Suprapubic skin (tissue), 4 donors: Measurements from ENCODE around the gene MEX3A. TPM values are rescaled to one million over a fixed set of nuclear protein-coding genes. Genes with fewer than 3 reads are reported as not detected.

ENCODE experiments used
- DNase-seq, 2 donors: peaks; one replicate each; pipeline ENCODE4 v3.0.0-alpha.2; 2019; ENCODE audit warnings: low spot score in 2 of 2
- H3K27ac ChIP-seq: fragments of 200-600 bp; sonication (generic); one replicate; pipeline ENCODE4 v1.5.1; 2019
- H3K27me3 ChIP-seq: fragments of 200-600 bp; sonication (generic); one replicate; pipeline ENCODE4 v1.5.1; 2019
- H3K36me3 ChIP-seq: fragments of 200-600 bp; sonication (generic); one replicate; pipeline ENCODE4 v1.5.1; 2019
- H3K4me1 ChIP-seq: fragments of 200-600 bp; sonication (generic); one replicate; pipeline ENCODE4 v1.5.1; 2019
- H3K4me3 ChIP-seq: fragments of 200-600 bp; sonication (generic); one replicate; pipeline ENCODE4 v1.5.1; 2019; ENCODE audit warnings: mild to moderate bottlenecking
- H3K9me3 ChIP-seq: fragments of 200-600 bp; sonication (generic); one replicate; pipeline ENCODE4 v1.5.1; 2019
- EP300 ChIP-seq: sonication (generic); formaldehyde crosslinking; IDR thresholded peaks from one replicate; pipeline ENCODE4 v1.6.1; 2017; ENCODE audit warnings: antibody characterized with exemption
- POLR2A ChIP-seq, 2 donors: fragments of 450-650 bp; IDR thresholded peaks; one replicate each; pipeline ENCODE4 v1.6.1; 2017; ENCODE audit warnings: antibody characterized with exemption in 2 of 2, mild to moderate bottlenecking in 2 of 2, moderate library complexity in 2 of 2
- POLR2AphosphoS5 ChIP-seq, 3 donors: sonication (generic); formaldehyde crosslinking; IDR thresholded peaks; one replicate each; pipeline ENCODE4 v1.6.1; 2017; ENCODE audit warnings: antibody characterized with exemption in 3 of 3
- WGBS: methylation state at CpG from one replicate; pipeline ENCODE4 v1.1.5; 2018; 5-methylcytosine and 5-hydroxymethylcytosine counted together
- total RNA-seq, 4 donors: library from RNA; depleted of rRNA; stranded (reverse); fragments of >200 nt; gene quantifications; one replicate each; pipeline ENCODE4 v1.1.0, GENCODE V29; 2016
- TF ChIP-seq, protein P1 (sequence below), 2 donors: fragments of 200-600 bp in 1 of 2; fragments of 450-650 bp in 1 of 2; sonication (generic) in 1 of 2; IDR thresholded peaks; one replicate each; pipeline ENCODE4 v1.5.1; 2016 to 2019; ENCODE audit warnings: antibody characterized with exemption in 2 of 2, mild to moderate bottlenecking in 1 of 2, moderate library complexity in 1 of 2

MEX3A gene
- total RNA-seq, 4 donors from 2014 or later = 0.42 to 2.7 (median 1.0) TPM

DNA sequence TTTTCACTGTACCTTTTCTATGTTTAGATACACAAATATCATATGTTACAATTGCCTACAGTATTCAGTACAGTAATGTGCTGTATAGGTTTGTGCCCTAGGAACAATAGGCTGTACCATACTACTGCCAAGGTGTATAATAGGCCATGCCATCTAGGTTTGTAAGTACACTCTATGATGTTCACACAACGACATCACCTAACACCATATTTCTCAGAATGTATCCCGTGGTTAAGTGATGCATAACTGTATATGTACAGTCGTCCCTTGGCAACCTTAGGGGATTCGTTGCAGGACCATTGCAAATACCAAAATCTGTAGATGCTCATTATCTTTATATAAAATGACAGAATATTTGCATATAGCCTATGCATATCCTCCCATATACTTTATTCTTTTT lies 55.7 kb downstream of the MEX3A start:
- no peak overlapping the region for H3K4me3 ChIP-seq
- H3K27ac ChIP-seq = no peak overlapping the region
- DNase-seq = no peak
- H3K9me3 ChIP-seq = no peaks in the 10 kb centered on the region
- no peaks in the 10 kb centered on the region for H3K4me1 ChIP-seq
- 86% methylated on average over 4 of the region's 4 CpGs for WGBS
- TF ChIP-seq EP300 (no peak), POLR2A (IDR thresholded peaks at IDR 0.05) (no peak)
- TF ChIP-seq, protein P1, sequence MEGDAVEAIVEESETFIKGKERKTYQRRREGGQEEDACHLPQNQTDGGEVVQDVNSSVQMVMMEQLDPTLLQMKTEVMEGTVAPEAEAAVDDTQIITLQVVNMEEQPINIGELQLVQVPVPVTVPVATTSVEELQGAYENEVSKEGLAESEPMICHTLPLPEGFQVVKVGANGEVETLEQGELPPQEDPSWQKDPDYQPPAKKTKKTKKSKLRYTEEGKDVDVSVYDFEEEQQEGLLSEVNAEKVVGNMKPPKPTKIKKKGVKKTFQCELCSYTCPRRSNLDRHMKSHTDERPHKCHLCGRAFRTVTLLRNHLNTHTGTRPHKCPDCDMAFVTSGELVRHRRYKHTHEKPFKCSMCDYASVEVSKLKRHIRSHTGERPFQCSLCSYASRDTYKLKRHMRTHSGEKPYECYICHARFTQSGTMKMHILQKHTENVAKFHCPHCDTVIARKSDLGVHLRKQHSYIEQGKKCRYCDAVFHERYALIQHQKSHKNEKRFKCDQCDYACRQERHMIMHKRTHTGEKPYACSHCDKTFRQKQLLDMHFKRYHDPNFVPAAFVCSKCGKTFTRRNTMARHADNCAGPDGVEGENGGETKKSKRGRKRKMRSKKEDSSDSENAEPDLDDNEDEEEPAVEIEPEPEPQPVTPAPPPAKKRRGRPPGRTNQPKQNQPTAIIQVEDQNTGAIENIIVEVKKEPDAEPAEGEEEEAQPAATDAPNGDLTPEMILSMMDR (IDR thresholded peaks at IDR 0.05) = no peak
- H3K27me3 ChIP-seq = no peaks in the 10 kb centered on the region
- H3K36me3 ChIP-seq = no peaks in the 10 kb centered on the region

DNA sequence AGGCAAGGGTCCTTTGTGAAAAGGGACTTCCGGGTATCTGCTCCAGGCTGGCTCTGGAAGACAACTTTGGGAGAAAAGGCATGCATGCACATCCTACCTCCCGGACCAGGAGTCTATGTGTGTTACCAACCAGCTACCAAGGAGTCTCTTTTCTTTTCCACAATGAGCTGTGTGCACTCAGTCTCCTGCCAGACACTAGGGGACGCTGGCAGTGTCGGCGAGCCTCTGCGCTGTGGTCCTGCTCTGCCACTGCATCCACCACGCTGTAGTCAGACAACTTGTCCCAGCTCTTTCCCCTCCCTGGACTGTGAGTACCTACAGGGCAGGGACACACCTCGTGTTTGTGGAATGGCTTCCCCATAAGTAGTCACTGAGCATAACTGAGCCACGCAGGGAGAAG lies 56.4 kb downstream of the MEX3A start:
- Histone ChIP-seq H3K27ac (no peak overlapping the region), H3K4me3 (no peak overlapping the region), H3K4me1 (peaks cover 4% of the 10 kb centered on the region), H3K27me3 (no peaks in the 10 kb centered on the region), H3K9me3 (no peaks in the 10 kb centered on the region), H3K36me3 (no peaks in the 10 kb centered on the region)
- WGBS = 20% methylated on average over 9 of the region's 9 CpGs
- TF ChIP-seq, protein P1 (IDR thresholded peaks at IDR 0.05) = peak; percentile 16 to 22
- TF ChIP-seq POLR2A (IDR thresholded peaks at IDR 0.05) = no peak
- no peak for DNase-seq

DNA sequence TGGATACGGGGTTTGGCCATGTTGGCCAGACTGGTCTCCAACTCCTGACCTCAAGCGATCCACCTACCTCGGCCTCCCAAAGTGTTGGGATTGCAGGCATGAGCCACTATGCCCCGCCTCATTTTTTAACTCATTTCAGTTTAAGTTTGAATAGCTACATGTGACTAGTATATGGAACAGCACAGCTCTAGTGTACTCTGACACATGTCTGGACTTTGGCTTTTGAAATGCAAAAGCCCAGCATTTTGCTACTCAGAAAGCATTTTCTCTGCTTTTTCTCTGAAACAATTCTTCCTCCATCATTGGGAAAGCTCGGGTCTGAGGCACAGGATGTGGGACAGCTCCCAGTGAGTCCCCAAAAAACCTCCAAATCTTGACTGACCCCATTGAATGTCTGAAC lies 57.5 kb downstream of the MEX3A start:
- DNase-seq = no peak
- H3K27me3 ChIP-seq = no peaks in the 10 kb centered on the region
- no peak overlapping the region for H3K27ac ChIP-seq
- 81% methylated on average over 5 of the region's 5 CpGs for WGBS
- H3K4me1 ChIP-seq = peaks cover 9% of the 10 kb centered on the region
- H3K9me3 ChIP-seq = no peaks in the 10 kb centered on the region
- H3K4me3 ChIP-seq = no peak overlapping the region
- no peaks in the 10 kb centered on the region for H3K36me3 ChIP-seq
- TF ChIP-seq POLR2AphosphoS5 (IDR thresholded peaks at IDR 0.05) = no peak
- no peak for TF ChIP-seq POLR2A (IDR thresholded peaks at IDR 0.05)
- no peak for TF ChIP-seq EP300
- TF ChIP-seq, protein P1 (IDR thresholded peaks at IDR 0.05) = no peak

Other genes with a start within 250 kb of the MEX3A start
- gene GON4L, start 225.3 kb downstream of the MEX3A start, total RNA-seq = 10 to 100 TPM; 27.5 to 82.6 (median 43.2) TPM
- gene SYT11, start 222.9 kb downstream of the MEX3A start, total RNA-seq = 1 to 10 TPM; 2.2 to 3.3 (median 2.7) TPM
- 10 to 100 TPM; 18.1 to 30.8 (median 23.8) TPM for gene RIT1, start 171.1 kb downstream of the MEX3A start, total RNA-seq
- 100 to 1,000 TPM in 1 of 4 donors, 10 to 100 TPM in 3; 33.6 to 116 (median 50.3) TPM for gene KHDC4, start 148.1 kb downstream of the MEX3A start, total RNA-seq
- not detected for gene RXFP4, start 140.8 kb downstream of the MEX3A start, total RNA-seq
- 10 to 100 TPM; 13.7 to 42.1 (median 20.6) TPM for gene ARHGEF2, start 103.9 kb downstream of the MEX3A start, total RNA-seq
- 100 to 1,000 TPM; 160 to 278 (median 240) TPM for gene SSR2, start 61.5 kb downstream of the MEX3A start, total RNA-seq
- 10 to 100 TPM; 32.7 to 42.7 (median 39.8) TPM for gene UBQLN4, start 28.7 kb downstream of the MEX3A start, total RNA-seq
- 10 to 100 TPM; 27.3 to 66.6 (median 57.7) TPM for gene LAMTOR2, start 27.7 kb downstream of the MEX3A start, total RNA-seq
- gene RAB25, start 21.3 kb downstream of the MEX3A start, total RNA-seq = 100 to 1,000 TPM; 150 to 284 (median 205) TPM
- 100 to 1,000 TPM; 574 to 977 (median 714) TPM for gene LMNA, start 32.2 kb upstream of the MEX3A start, total RNA-seq
- 10 to 100 TPM; 43.8 to 61.2 (median 50.2) TPM for gene SEMA4A, start 71.1 kb upstream of the MEX3A start, total RNA-seq
- gene SLC25A44, start 111.6 kb upstream of the MEX3A start, total RNA-seq = 10 to 100 TPM; 15.1 to 20.4 (median 17.2) TPM
- gene PMF1, start 130.5 kb upstream of the MEX3A start, total RNA-seq = 10 to 100 TPM; 42.7 to 74.3 (median 70.1) TPM
- gene BGLAP, start 159.7 kb upstream of the MEX3A start, total RNA-seq = 1 to 10 TPM in 2 of 4 donors, not detected in 2; 1.2 to 4.4 TPM
- gene PAQR6, start 165.6 kb upstream of the MEX3A start, total RNA-seq = 10 to 100 TPM in 1 of 4 donors, 1 to 10 TPM in 3; 4.5 to 18.5 (median 7.2) TPM
- gene SMG5, start 200.4 kb upstream of the MEX3A start, total RNA-seq = 100 to 1,000 TPM in 1 of 4 donors, 10 to 100 TPM in 3; 68.0 to 170 (median 76.6) TPM
- gene TMEM79, start 201.9 kb upstream of the MEX3A start, total RNA-seq = 100 to 1,000 TPM in 2 of 4 donors, 10 to 100 TPM in 2; 81.0 to 120 (median 97.5) TPM
- 10 to 100 TPM; 35.5 to 78.1 (median 42.8) TPM for gene GLMP, start 213.2 kb upstream of the MEX3A start, total RNA-seq
- gene VHLL, start 216.8 kb upstream of the MEX3A start, total RNA-seq = not detected